HL-60 (cell line): ENCODE data around the gene ACE2.

Experiments used
- DNase-seq, 2 experiments: peaks; one replicate each; pipeline ENCODE4 v3.0.0-alpha.2; 2010 to 2020; ENCODE audit warnings: low read depth in 1 of 2, low spot score in 1 of 2
- H3K27ac ChIP-seq: fragments of 250-450 bp; sonication (Bioruptor Pico); replicated peaks from 2 replicates; pipeline ENCODE4 v1.5.1; 2020; ENCODE audit warnings: mild to moderate bottlenecking, moderate library complexity
- H3K27me3 ChIP-seq: fragments of 250-450 bp; sonication (Bioruptor Pico); 2 replicates; pipeline ENCODE4 v1.5.1; 2021; ENCODE audit warnings: mild to moderate bottlenecking, moderate library complexity; ENCODE audit not compliant: insufficient read depth, poor library complexity, severe bottlenecking
- H3K4me3 ChIP-seq: replicated peaks from 2 replicates; pipeline ENCODE4 v1.5.1; 2011; ENCODE audit warnings: mild to moderate bottlenecking, control low read depth, low read length; ENCODE audit not compliant: insufficient read depth
- GABPA ChIP-seq: IDR thresholded peaks from 2 replicates; pipeline ENCODE4 v1.6.1; 2012; ENCODE audit warnings: low read depth
- POLR2AphosphoS5 ChIP-seq: IDR thresholded peaks from 2 replicates; pipeline ENCODE4 v1.6.1; 2012; ENCODE audit warnings: low read depth
- SPI1 ChIP-seq: IDR thresholded peaks from 2 replicates; pipeline ENCODE4 v1.6.1; 2012; ENCODE audit warnings: low read depth, mild to moderate bottlenecking, borderline replicate concordance
- TF ChIP-seq, protein P1 (sequence below): IDR thresholded peaks from 2 replicates; pipeline ENCODE4 v1.6.1; 2012; ENCODE audit warnings: low read depth; ENCODE audit not compliant: insufficient replicate concordance
- TF ChIP-seq, protein P2 (sequence below): IDR thresholded peaks from one replicate; pipeline ENCODE4 v1.5.1; 2011; ENCODE audit warnings: low read length, control low read depth, inconsistent platforms; ENCODE audit not compliant: insufficient read depth

The ACE2 gene

DNA sequence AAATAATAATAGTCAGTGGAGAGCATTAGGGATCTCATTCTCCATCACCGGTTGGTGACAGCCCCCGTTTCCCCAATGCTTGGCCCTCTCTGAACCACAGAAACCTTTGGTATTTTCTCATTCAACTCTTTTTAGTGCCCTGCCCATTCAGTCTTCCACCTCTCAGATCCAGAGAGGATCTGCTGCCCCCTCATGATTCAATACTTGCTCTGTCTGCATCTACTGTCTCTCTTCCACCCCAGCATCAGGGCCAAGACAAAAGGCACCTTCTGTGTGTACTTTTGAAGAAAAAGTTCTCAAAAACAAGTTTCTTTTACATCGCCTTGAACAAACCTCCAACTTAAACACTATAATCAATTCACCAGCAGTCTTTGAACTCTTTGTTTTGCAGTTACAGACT, 44.5 kb upstream of the ACE2 start:
- Histone ChIP-seq H3K27ac (no peak overlapping the region), H3K27me3 (no peaks in the 10 kb centered on the region)
- no peak for TF ChIP-seq GABPA
- TF ChIP-seq POLR2AphosphoS5 = no peak
- TF ChIP-seq, protein P1, sequence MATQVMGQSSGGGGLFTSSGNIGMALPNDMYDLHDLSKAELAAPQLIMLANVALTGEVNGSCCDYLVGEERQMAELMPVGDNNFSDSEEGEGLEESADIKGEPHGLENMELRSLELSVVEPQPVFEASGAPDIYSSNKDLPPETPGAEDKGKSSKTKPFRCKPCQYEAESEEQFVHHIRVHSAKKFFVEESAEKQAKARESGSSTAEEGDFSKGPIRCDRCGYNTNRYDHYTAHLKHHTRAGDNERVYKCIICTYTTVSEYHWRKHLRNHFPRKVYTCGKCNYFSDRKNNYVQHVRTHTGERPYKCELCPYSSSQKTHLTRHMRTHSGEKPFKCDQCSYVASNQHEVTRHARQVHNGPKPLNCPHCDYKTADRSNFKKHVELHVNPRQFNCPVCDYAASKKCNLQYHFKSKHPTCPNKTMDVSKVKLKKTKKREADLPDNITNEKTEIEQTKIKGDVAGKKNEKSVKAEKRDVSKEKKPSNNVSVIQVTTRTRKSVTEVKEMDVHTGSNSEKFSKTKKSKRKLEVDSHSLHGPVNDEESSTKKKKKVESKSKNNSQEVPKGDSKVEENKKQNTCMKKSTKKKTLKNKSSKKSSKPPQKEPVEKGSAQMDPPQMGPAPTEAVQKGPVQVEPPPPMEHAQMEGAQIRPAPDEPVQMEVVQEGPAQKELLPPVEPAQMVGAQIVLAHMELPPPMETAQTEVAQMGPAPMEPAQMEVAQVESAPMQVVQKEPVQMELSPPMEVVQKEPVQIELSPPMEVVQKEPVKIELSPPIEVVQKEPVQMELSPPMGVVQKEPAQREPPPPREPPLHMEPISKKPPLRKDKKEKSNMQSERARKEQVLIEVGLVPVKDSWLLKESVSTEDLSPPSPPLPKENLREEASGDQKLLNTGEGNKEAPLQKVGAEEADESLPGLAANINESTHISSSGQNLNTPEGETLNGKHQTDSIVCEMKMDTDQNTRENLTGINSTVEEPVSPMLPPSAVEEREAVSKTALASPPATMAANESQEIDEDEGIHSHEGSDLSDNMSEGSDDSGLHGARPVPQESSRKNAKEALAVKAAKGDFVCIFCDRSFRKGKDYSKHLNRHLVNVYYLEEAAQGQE = no peak
- TF ChIP-seq SPI1 = no peak
- TF ChIP-seq, protein P2, sequence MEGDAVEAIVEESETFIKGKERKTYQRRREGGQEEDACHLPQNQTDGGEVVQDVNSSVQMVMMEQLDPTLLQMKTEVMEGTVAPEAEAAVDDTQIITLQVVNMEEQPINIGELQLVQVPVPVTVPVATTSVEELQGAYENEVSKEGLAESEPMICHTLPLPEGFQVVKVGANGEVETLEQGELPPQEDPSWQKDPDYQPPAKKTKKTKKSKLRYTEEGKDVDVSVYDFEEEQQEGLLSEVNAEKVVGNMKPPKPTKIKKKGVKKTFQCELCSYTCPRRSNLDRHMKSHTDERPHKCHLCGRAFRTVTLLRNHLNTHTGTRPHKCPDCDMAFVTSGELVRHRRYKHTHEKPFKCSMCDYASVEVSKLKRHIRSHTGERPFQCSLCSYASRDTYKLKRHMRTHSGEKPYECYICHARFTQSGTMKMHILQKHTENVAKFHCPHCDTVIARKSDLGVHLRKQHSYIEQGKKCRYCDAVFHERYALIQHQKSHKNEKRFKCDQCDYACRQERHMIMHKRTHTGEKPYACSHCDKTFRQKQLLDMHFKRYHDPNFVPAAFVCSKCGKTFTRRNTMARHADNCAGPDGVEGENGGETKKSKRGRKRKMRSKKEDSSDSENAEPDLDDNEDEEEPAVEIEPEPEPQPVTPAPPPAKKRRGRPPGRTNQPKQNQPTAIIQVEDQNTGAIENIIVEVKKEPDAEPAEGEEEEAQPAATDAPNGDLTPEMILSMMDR = no peak

DNA sequence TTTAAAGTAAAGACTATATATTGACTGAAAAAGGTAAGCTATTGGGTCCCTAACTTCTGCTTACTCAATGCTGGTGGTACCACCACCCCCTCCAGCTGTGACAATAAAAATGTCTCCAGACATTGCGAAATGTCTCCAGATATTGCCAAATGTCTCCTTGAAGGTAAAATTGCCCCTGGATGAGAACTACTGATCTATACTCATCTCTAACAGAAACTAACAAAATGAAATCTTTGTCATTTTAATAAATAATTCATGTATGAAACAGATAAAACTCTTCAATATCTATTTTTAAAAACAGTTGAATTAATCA, 43.8 kb upstream of the ACE2 start:
- Histone ChIP-seq H3K4me3 (no peak overlapping the region), H3K27me3 (no peaks in the 10 kb centered on the region), H3K27ac (no peak overlapping the region)
- no peak for DNase-seq
- TF ChIP-seq GABPA = no peak
- TF ChIP-seq, protein P1 = no peak
- no peak for TF ChIP-seq POLR2AphosphoS5
- no peak for TF ChIP-seq SPI1

More for the DNA sequence above, 44.5 kb upstream of the ACE2 start:
- DNase-seq = no peak
- no peak overlapping the region for H3K4me3 ChIP-seq

DNA sequence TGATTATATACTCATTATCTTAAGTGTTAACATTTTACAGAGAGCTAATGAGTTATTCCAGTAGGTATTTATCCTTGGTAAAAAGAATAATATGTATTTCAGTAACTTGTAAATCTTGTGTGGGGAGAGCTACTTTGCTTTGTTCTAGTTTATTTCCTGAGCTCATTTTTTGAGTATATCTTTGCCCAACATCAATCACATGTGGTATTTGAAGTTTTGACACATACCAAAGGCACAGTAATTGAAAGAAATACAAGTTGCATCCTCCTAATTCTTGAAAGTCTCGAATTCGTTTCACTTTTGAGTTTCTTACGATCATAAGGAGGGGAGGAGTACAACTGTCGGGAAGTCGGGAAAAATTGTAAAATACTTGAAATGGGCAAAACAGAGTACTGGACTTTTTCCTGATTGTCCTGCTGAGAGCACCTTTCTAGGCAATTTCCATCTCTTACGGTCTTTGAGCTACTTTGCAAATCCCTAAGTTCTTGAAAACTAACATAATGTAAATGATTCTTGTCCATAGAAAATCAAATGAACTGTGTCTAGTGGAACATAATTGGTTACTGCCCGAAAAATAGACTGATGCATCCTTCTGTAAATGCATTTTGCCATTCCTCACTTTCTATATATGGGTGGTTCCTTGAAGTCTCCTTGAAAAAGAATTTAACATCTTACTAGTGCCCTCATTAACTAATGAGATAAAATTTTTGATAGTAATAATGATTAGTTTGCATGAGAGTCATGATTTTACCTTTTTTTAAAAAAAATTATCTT, 43.2 kb upstream of the ACE2 start:
- TF ChIP-seq, protein P1 = no peak
- TF ChIP-seq GABPA = no peak
- TF ChIP-seq, protein P2 = no peak
- no peak for DNase-seq
- Histone ChIP-seq H3K4me3 (no peak overlapping the region), H3K27ac (no peak overlapping the region), H3K27me3 (peaks cover 2% of the 10 kb centered on the region)
